ENCODE measurements around the gene BCL6.

GRCh38 chr3:187721055-187721454, 24.2 kb downstream of the BCL6 start:
- TF ChIP-seq CTCF (conservative IDR thresholded peaks at IDR 0.05 in 1 of 2, IDR thresholded peaks at IDR 0.05 in 1 of 2; ENCODE audit: extremely low read depth in 1 of 2, insufficient read depth in 1 of 2, low read depth in 1 of 2, low read length in 2 of 2) (no peak), EZH2 (IDR thresholded peaks at IDR 0.05; ENCODE audit: borderline replicate concordance, low read length) (no peak)
